GM19023 (cell line): ENCODE measurements around the gene HOXA7.

ENCODE experiments used
- ATAC-seq: cut with Tn5 transposase; IDR thresholded peaks from one replicate; pipeline ENCODE4 v1.9.1; 2021; ENCODE audit warnings: mild to moderate bottlenecking, moderate library complexity; ENCODE audit not compliant: unreplicated experiment

Gene HOXA7

GRCh38 chr7:27156508-27156898 is at the start of gene HOXA7:
Gene HOXA7 (minus strand): TSS chr7:27156675. CDS start chr7:27156545, 130 bp downstream.
- ATAC-seq = no peak

GRCh38 chr7:27205325-27206280 is 49.1 kb upstream of the HOXA7 start:
- no peak for ATAC-seq

- ATAC-seq = no peak
These were observed 48.4 kb upstream of the HOXA7 start for GRCh38 chr7:27204851-27205322.

GRCh38 chr7:27203964-27204594 is 47.6 kb upstream of the HOXA7 start:
- no peak for ATAC-seq

- ATAC-seq = no peak
These were observed 47.0 kb upstream of the HOXA7 start for GRCh38 chr7:27203365-27203953.

GRCh38 chr7:27202862-27203134 is 46.3 kb upstream of the HOXA7 start:
- ATAC-seq = no peak

- ATAC-seq = no peak
These were observed 45.8 kb upstream of the HOXA7 start for GRCh38 chr7:27202018-27202861.

GRCh38 chr7:27201580-27202017 is 45.1 kb upstream of the HOXA7 start:
- no peak for ATAC-seq

GRCh38 chr7:27200761-27201579 is 44.5 kb upstream of the HOXA7 start:
- ATAC-seq = no peak

- no peak for ATAC-seq
These were observed 43.6 kb upstream of the HOXA7 start, which contains the start of gene HOXA13 for GRCh38 chr7:27199849-27200760. Gene HOXA13 (minus strand): TSS chr7:27200091. CDS start chr7:27200077, 14 bp downstream.

- ATAC-seq = no peak
These were observed 42.7 kb upstream of the HOXA7 start for GRCh38 chr7:27198871-27199801.

- no peak for ATAC-seq
These were observed 41.8 kb upstream of the HOXA7 start for GRCh38 chr7:27198138-27198841.

GRCh38 chr7:27197137-27198042 is 40.9 kb upstream of the HOXA7 start:
- ATAC-seq = no peak

- ATAC-seq = no peak
These were observed 39.9 kb upstream of the HOXA7 start for GRCh38 chr7:27196287-27196767.

- ATAC-seq = no peak
These were observed 38.4 kb upstream of the HOXA7 start for GRCh38 chr7:27194686-27195379.
